Stimulated activated CD8-positive, alpha-beta memory T cell treated with anti-CD3 and anti-CD28 coated beads, Interleukin-4, amount 100 ng/mL, for 24 hours (primary cell): Measurements from ENCODE around the gene UBXN7.
A peak's percentile ranks its signal among the peaks of the same experiment; 100 is the strongest.
"Not testable (repeated sequence)": the region's sequence is repeated elsewhere in the genome, so short reads cannot be mapped to it uniquely, and the experiment has no call there.

Source experiments
- DNase-seq: peaks from one replicate; pipeline ENCODE4 v3.0.0-alpha.2; 2020; ENCODE audit warnings: low read depth

Gene UBXN7

DNA sequence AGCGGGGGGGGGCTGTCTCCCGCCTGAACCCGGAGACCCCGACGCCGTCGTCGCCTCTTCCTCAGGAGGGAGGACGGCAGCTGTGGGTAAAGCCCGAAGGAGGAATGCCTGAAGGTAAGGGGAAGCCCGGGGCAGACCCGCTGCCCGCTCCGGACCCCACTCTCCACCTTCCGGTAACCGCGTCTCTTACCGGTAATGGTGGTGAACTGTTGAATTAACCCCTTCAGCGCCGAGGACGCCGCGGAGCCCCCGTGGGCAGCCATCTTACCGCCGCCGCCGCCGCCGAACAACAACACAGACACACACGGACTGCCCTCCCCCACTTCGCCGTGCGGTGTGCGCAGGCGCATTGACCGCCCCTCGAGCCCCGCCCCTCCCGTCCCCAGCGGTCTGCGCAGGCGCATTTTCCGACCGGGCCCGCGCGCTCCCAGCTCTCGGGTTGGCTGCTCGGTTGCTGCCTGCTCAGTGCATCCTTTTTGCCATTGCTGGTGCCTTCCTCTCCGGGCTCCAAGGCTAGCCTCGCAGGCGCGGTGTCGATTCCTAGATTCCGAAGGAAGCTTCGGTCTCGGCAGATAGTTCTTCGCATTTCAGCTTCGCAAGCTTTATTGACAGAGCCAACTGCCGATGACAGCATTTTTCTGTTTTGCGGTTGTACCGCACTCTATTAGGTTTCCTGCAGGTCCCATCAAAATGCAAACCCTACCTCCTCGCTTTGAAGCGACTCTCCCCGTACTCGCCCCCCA lies at the start of gene UBXN7:
Gene UBXN7, minus strand, starts transcription at position 291 of the 743 bp plus-strand sequence. Its CDS starts 28 bp downstream, at position 263.
- DNase-seq: peak; percentile 95

DNA sequence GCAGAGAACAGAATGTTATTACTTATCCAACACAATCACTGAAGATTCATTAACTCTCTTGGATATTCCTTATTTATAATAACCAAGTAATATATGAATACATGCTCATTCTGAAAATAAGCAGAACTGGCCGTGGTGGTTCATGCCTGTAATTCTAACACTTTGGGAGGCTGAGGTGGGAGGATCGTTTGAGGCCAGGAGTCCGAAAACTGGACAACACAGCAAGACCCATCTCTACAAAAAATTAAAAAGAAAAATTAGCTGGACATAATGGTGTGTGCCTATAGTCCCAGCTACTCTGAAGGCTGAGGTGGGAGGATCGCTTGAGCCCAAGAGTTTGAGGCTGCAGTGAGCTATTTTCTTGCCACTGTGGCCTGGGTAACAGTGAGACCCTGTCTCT lies 45.5 kb upstream of the UBXN7 start:
- DNase-seq: no peak

DNA sequence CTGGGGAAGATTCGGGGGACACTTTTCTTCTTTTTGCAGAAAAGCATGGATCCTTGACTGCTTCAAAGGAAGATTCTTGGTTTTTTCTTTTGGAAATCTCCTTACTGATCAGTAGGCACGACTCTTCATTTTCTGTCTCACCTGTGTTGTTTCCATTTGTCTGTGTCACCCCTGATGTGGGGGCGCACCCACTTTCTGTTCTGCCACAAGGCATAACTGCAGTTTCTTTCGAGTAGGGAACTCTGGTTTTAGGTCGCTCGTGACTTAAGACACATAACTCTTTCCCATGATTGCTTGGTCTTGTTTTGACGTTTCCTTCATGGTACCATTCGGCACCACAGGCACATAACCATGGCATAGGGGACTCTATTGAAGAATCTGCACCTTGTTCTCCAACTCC lies 40.1 kb upstream of the UBXN7 start:
- DNase-seq: no peak

DNA sequence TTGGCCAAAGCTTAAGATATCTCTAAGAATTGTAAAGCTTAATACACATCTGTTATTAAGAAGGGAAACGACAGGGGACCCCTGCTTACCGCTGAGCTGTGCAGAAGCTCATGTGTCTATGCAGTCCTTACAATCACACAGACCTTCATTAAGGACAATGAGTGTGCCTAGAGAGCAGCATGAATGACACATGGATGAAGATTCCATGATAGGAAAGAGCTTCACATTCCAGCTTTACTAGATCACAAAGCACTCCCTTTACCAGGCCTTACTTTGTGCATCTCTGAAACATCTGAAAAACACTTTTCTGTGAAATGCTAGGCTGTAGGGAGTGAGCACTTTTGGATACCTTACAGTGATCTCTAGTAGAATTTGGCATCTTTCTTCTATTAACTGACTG lies 39.3 kb upstream of the UBXN7 start:
- DNase-seq: no peak

GRCh38 chr3:196470182-196470581 lies 38.0 kb upstream of the UBXN7 start:
- not testable (repeated sequence) for DNase-seq

DNA sequence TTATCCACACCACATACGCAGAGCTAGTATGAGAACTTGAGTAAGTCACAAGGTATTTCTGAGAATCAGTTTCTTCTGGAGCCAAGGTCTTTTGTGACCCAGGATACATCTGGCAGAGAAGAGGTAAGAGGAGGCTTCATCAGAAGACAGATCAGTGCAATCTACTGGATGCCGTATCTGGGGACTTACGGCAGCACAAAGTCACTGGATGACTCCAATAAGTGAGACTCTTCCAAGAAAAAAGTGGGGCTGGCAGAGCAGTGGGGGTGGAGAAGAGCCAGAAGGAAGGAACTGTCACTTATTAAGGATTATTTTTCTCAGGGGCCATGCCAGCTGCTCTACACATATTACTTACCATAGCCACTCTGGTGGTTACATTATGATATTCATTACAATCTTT lies 31.6 kb upstream of the UBXN7 start:
- no peak for DNase-seq

GRCh38 chr3:196463478-196463756 lies 31.2 kb upstream of the UBXN7 start:
- DNase-seq: no peak

- DNase-seq: not testable (repeated sequence)
Observed at GRCh38 chr3:196462680-196463477, 30.7 kb upstream of the UBXN7 start.

DNA sequence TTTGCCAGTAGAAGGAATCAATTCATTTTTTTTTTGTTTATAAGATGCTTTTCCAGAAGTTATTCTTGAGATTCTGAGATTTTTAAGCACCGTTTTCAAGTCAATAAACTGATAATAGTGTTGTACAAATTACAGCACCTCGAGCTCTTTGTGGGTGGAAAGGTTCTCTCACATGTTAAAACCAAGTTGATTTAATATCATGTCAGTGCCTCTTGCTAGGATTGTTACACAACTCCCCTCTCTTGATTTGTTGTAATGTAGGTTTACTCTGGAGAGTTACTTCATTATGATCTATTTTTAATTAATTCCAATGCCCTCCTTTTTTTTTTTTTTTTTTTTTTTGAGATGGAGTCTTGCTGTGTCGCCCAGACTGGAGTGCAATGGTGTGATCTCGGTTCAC lies 25.8 kb upstream of the UBXN7 start:
- no peak for DNase-seq

DNA sequence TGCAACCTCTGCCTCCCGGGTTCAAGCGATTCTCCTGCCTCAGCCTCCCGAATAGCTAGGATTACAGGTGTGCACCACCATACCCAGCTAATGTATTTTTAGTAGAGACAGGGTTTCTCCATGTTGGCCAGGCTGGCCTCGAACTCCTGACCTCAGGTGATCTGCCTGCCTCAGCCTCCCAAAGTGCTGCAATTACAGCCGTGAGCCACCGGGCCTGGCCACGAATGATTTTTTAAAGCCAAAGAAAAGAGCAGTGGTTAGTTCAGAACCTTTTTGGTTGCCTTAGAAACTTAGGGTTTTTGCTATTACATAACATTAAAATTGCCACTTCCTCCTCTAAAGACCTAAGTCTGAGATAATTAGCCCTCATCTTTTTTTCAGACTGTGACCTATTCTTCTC lies 25.2 kb upstream of the UBXN7 start:
- not testable (repeated sequence) for DNase-seq

DNA sequence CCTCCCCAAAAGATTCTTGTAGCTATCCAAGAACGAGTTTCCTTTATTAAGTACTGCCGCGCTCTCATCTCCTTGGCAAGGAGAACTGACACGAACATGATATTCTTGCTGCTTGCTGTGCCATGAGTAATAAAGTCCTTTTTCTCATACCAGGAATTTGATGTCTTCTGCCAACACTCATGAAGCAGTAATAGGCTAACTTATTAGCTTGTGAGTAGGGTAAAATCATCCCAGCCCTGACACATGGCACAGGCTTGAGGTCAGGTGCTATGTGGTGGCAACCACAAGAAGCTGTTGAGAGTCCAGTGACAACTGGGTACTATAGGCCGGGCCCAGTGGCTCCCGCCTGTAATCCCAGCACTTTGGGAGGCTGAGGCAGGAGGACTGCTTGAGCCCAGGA lies 22.7 kb upstream of the UBXN7 start:
- no peak for DNase-seq

DNA sequence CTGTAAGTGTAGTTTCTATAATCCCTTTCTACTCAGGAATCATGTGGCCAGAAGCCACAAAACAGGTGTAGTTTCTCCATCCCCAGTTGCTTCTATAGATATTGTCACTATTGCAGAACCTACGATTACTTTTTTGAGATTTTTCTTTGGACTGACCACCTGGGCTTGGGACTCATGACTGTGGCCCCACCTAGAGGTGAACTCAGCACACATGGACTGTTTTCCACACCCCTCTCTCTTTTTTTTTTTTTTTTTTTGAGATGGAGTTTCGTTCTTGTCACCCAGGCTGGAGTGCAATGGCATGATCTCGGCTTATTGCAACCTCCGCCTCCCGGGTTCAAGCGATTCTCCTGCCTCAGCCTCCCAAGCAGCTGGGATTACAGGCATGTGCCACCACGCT lies 13.2 kb upstream of the UBXN7 start:
- not testable (repeated sequence) for DNase-seq

GRCh38 chr3:196444500-196444894 lies 12.3 kb upstream of the UBXN7 start:
- no peak for DNase-seq

GRCh38 chr3:196440696-196441095 lies 8.5 kb upstream of the UBXN7 start:
- DNase-seq: no peak

DNA sequence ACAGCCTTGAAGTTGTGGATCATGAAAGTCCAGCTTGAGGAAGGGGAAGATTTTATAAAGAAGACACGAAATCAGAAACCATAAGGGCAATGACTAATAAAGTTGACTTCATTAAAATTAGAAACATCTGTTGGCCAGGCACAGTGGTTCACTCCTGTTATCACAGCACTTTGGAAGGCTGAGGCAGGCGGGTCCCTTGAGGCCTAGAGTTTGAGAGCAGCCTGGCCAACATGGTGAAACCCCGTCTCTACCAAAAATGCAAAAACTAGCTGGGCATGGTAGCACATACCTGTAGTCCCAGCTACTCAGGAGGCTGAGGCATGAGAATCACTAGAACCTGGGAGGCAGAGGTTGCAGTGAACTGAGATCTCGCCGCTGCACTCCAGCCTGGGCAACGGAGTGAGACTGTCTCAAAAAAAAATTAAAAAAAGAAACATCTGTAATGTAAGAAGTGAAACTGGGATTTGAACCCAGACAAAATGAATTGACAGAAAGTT lies 7.9 kb upstream of the UBXN7 start:
- no peak for DNase-seq

- DNase-seq: peak; percentile 7
Observed at GRCh38 chr3:196431181-196432136, 768 bp downstream of the UBXN7 start.

DNA sequence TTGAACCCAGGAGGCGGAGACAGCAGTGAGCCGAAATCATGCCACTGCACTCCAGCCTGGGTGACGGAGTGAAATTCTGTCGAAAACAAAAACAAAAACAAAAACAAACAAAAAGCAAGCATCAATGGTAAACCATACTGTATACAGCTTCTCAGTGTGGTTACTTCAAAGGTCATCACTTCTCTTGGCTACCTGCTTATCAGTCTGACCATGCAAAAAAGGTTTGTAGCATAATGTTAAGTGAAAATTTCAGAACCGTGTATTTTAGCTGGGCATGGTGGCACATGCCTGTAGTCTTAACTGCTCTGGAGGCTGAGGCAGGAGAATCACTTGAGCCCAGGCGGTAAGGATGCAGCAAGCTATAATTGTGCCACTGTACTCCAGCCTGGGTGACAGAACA lies 4.2 kb downstream of the UBXN7 start:
- no peak for DNase-seq

GRCh38 chr3:196424421-196424820 lies 7.8 kb downstream of the UBXN7 start:
- not testable (repeated sequence) for DNase-seq

DNA sequence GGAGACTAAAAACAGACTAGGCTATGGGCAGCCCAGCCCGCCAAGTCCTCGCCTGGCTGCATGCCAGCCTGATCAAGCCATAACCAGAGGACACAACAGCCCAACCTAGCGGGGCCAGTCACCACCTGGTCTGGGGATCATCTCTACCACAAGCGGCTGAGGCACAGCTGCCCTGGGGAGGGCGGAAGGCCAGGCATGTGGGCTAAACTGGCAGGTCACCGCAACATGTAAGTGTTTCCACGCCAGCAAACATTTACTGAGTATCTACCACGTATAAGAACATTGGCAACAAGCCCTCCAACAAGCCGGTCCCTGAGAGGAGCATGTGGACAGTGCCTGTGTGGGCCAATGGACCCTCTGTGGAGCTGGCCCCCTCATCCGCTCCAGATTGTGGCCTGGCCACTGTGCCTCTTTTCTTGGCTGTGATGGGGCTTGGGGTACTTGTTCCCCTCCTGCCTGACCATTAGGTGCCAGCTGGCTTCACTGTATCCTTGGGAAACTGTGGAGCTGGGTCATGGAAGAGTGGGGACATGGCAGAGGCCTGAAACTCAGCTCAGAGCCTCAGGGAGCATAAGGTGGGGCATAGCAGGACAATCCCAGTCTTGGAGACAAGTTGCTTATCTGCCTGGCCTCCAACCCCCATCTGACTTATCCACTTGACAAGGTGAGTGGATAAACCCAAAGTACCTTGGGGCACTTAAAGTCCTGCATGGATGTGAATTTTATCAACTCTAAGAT lies 9.0 kb downstream of the UBXN7 start:
- no peak for DNase-seq

DNA sequence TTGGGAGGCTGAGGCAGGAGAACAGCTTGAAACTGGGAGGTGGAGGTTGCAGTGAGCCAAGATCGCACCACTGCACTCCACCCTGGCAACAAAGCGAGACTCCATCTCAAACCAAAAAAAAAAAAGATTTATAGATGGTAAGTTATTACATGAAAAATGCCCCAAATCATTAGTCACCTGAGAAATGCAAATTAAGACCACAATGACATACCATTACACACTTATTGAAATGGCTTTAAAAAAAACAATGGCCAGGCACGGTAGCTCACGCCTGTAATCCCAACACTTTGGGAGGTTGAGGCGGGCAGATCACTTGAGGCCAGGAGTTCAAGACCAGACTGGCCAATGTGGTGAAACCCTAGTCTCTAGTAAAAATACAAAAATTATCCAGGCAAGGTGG lies 10.6 kb downstream of the UBXN7 start:
- not testable (repeated sequence) for DNase-seq

DNA sequence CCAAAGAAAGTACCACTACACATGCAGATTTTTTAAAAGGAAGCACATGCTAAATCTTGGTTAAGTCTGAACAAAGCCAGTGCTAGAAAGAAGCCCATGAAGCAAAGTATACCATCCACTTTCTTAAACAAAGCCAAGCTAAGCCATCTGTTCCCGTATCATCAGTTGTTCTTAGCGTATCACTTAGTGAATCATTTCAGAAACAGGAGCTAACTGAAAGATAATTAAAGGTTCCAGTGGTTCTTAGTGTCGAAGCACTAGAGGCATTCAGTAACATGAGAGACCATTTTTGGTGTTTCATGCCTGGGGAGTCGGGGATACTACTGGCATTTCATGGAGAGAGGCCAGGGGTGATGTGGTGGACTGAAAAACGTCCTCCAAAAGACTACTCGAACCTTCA lies 12.8 kb downstream of the UBXN7 start:
- DNase-seq: no peak

GRCh38 chr3:196418601-196419000 lies 13.6 kb downstream of the UBXN7 start:
- DNase-seq: no peak
